Fibroblast of pulmonary artery (primary cell): ENCODE measurements around the gene SERGEF.
A peak's percentile ranks its signal among the peaks of the same experiment; 100 is the strongest.

Experiments used
- DNase-seq: peaks from one replicate; pipeline ENCODE4 v3.0.0-alpha.2; 2010; ENCODE audit warnings: low read depth
- H3K4me3 ChIP-seq: replicated peaks from 2 replicates; pipeline ENCODE4 v1.5.1; 2011; ENCODE audit warnings: low read depth, mild to moderate bottlenecking, control low read depth, low read length, moderate library complexity
- CTCF ChIP-seq: IDR thresholded peaks from 2 replicates; pipeline ENCODE4 v1.5.1; 2011; ENCODE audit warnings: mild to moderate bottlenecking, control low read depth, low read length, inconsistent platforms; ENCODE audit errors: missing control alignments

The SERGEF gene

GRCh38 chr11:17846852-17847453 is 165.9 kb downstream of the SERGEF start:
- no peak overlapping the region for H3K4me3 ChIP-seq
- peak; percentile 22 for TF ChIP-seq CTCF
- DNase-seq = peak; percentile 26

DNA sequence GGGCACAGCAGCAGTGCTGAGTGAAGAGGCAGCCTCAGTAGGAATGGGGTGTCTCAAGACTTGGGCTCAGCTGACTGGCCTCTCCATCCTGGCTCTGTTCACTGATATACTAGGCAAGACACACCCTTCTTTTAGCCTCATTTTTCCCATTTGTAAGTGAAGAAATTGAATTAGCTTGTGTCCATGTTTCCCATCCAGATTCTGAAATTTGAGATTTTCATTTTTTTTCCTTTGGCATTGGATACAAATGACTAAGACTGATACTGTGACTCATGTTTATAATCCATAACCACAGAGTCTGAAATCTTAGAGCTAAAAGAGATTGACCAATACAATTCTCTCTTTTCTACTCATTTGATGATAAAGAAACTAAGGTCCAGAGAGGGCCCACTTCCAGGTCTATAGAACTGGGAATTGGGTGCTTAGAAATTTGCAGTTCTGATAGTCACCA is 167.4 kb downstream of the SERGEF start:
- peak; percentile 66 for DNase-seq
- no peak for TF ChIP-seq CTCF

DNA sequence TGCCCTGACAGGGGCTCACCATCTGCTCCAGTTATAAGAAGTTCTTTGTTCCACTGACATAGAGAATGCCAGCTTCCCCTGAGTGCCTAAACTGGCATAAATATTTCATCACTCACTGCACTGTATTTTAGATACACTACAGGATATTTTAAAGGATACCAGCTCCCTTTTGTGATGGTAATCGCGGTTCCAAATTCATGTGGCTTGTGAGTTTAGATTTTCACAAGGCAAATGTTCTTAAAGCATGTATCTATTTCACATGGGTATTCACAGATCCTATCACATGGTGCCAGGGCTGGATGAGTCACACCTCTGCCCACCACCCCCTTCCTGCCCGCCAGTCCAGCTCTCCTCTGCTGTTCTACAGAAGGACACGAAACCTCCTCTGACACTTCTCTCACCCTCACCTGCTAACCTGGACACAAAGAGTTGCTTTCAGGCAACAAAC is 172.7 kb downstream of the SERGEF start:
- TF ChIP-seq CTCF = no peak
- no peak overlapping the region for H3K4me3 ChIP-seq
- no peak for DNase-seq

More for the DNA sequence above, 167.4 kb downstream of the SERGEF start:
- H3K4me3 ChIP-seq = no peak overlapping the region

DNA sequence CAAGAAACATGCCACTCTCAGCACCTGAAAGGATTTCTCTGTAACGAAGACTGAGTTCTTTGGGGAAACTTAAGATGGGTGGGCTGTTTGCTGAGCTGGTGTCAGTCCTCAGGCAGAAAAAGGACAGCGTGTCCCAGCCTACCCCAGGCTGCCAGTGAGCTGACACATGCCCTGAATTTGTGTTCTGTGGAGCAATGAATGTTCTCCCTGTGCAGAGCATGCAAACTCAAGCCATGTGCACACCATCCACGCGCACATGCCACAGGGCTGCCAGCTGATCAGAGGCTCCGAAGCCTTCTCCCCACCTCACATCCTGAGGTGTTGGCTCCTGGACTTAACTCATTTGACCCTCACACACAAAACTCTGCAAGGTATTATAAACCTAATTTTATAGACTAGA is 173.4 kb downstream of the SERGEF start:
- no peak overlapping the region for H3K4me3 ChIP-seq
- no peak for DNase-seq
- no peak for TF ChIP-seq CTCF

GRCh38 chr11:17838102-17838501 is 174.7 kb downstream of the SERGEF start:
- no peak overlapping the region for H3K4me3 ChIP-seq
- TF ChIP-seq CTCF = no peak
- DNase-seq = no peak

GRCh38 chr11:17831883-17832282 is 181.0 kb downstream of the SERGEF start:
- no peak overlapping the region for H3K4me3 ChIP-seq
- DNase-seq = no peak
- TF ChIP-seq CTCF = no peak

DNA sequence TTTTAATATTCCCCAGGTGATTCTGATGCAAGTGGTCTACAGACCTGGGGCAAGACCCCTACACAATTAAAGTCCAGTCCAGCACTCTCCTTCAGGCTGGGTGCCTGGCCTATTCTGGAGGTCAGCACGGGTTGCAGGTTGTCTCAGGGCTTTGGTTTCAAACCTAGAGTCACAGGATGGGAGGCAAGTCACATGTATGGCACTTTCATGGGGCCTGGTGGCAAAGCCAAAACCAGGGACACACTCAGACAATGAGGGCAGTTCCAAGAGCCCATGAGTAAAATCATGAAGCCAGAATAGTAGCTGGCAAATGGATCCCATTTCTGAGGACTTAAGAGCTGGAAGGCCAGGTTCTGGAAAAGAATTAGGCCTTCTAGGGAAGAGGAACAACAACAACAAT is 181.6 kb downstream of the SERGEF start:
- no peak for TF ChIP-seq CTCF
- no peak for DNase-seq
- H3K4me3 ChIP-seq = no peak overlapping the region
